Measurements from ENCODE around the gene HIVEP3.

Gene HIVEP3

DNA sequence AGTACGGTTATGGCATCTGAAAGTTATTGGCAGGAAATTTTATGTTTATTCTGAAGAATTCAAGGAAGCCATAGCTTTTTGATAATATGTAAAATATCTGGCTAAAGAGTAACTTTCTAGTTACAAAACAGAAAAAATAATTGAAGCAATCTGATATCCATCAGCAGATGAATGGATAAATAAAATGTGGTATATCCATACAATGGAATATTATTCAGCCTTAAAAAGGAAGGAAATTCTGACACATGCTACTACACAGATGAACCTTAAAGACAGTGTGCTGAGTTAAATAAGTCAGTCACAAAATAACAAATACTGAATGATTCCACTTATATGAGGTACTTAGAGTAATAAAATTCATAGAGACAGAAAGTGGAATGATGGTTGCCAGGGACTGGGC lies 25.0 kb upstream of the HIVEP3 start:
- TF ChIP-seq, protein P1, sequence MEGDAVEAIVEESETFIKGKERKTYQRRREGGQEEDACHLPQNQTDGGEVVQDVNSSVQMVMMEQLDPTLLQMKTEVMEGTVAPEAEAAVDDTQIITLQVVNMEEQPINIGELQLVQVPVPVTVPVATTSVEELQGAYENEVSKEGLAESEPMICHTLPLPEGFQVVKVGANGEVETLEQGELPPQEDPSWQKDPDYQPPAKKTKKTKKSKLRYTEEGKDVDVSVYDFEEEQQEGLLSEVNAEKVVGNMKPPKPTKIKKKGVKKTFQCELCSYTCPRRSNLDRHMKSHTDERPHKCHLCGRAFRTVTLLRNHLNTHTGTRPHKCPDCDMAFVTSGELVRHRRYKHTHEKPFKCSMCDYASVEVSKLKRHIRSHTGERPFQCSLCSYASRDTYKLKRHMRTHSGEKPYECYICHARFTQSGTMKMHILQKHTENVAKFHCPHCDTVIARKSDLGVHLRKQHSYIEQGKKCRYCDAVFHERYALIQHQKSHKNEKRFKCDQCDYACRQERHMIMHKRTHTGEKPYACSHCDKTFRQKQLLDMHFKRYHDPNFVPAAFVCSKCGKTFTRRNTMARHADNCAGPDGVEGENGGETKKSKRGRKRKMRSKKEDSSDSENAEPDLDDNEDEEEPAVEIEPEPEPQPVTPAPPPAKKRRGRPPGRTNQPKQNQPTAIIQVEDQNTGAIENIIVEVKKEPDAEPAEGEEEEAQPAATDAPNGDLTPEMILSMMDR (IDR thresholded peaks at IDR 0.05; ENCODE audit: unreplicated experiment in 3 of 3) = no peak
- Mint-ChIP-seq H3K27me3 (ENCODE audit: low read depth) (peaks cover 11% of the 10 kb centered on the region), H3K36me3 (ENCODE audit: low read depth) (no peaks in the 10 kb centered on the region), H3K4me1 (no peaks in the 10 kb centered on the region), H3K27ac (no peak overlapping the region), H3K4me3 (no peak overlapping the region), H3K9me3 (peaks cover 5% of the 10 kb centered on the region)

DNA sequence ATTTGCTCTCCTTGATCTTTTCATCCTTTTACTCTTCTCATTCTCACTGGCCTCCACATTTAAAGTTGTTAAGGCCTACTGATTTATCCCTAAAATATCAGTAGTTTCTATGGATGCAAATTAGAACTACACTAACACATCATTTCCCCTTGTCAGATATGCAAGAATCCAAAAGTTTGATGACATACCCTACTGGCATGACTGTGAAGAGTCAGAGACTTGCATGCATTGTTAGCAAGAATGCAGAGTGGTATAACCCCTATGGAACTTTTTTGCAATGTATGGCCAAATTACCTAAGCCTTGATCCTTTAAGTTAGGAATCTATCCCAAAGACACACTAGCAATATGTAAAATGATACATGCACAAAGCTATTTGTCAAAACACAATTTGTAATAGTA lies 23.6 kb upstream of the HIVEP3 start:
- Mint-ChIP-seq H3K4me1 (no peaks in the 10 kb centered on the region), H3K36me3 (ENCODE audit: low read depth) (no peaks in the 10 kb centered on the region), H3K4me3 (no peak overlapping the region), H3K9me3 (peaks cover 5% of the 10 kb centered on the region), H3K27ac (no peak overlapping the region), H3K27me3 (ENCODE audit: low read depth) (peaks cover 11% of the 10 kb centered on the region)
- TF ChIP-seq, protein P1 (IDR thresholded peaks at IDR 0.05; ENCODE audit: unreplicated experiment in 3 of 3) = no peak

DNA sequence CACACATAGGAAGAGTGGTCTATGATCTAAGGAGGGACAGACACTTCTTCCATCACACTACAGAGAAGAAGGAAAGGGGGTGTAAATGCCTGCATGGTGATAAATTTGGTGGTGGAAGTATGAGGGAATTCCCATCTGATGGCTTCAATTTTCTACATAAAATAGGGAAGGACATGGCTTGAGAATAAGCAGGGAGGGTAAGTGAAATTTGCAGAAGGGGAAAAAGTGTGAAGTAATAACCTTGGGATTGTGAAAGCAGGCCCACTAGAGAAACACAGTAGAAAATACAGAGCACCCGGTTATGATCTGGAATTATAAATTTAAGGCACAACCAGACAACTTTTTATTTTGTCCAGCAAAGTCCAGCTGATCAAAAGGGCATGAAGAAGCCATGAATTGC lies 22.7 kb upstream of the HIVEP3 start:
- H3K9me3 Mint-ChIP-seq = peaks cover 5% of the 10 kb centered on the region
- H3K4me1 Mint-ChIP-seq = no peaks in the 10 kb centered on the region
- H3K27ac Mint-ChIP-seq = no peak overlapping the region
- H3K4me3 Mint-ChIP-seq = no peak overlapping the region
- H3K36me3 Mint-ChIP-seq (ENCODE audit: low read depth) = no peaks in the 10 kb centered on the region
- TF ChIP-seq, protein P1 (IDR thresholded peaks at IDR 0.05; ENCODE audit: unreplicated experiment in 3 of 3) = no peak
- H3K27me3 Mint-ChIP-seq (ENCODE audit: low read depth) = peaks cover 11% of the 10 kb centered on the region

DNA sequence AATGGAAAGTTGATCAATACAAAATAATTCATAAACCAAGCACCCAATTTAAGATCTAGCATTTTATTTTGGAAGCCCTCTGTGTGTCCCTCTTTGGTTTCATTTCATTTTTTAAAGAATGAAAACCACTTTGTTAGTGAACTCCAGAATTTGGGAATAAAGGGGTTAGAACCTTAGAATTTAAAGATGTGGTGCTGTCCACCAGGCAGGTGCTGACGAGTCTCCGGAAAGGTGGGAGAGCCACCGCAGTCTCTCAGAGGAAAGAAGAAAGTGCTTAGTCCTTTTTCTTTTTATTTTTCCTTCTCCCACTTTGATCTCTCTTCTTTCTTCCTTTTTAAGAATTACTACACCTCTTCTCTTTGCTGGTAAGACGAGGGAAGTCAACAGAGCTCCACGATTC lies 20.5 kb upstream of the HIVEP3 start:
- Mint-ChIP-seq H3K4me3 (no peak overlapping the region), H3K36me3 (ENCODE audit: low read depth) (no peaks in the 10 kb centered on the region), H3K27ac (no peak overlapping the region), H3K4me1 (no peaks in the 10 kb centered on the region), H3K27me3 (ENCODE audit: low read depth) (peaks cover 6% of the 10 kb centered on the region), H3K9me3 (peaks cover 6% of the 10 kb centered on the region)
- TF ChIP-seq, protein P1 (IDR thresholded peaks at IDR 0.05; ENCODE audit: unreplicated experiment in 3 of 3) = no peak

DNA sequence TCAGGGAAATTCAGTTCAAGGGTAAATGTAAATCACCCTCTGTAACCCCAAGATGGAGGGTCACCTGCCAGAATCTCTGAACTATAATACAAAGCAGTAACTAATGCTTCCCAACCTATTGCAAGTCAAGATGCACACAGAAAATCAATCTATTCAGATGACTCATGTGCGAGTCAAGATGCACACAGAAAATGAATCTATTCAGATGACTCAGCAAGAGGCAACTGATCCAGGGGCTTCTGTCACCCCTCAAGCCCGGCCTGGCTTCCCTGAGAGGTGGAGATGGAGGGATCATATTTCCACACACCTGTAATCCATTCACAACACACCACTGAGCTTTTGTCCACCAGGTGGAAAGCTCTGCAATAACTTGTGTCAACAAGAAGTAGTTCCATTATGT lies 17.4 kb upstream of the HIVEP3 start:
- Mint-ChIP-seq H3K36me3 (ENCODE audit: low read depth) (no peaks in the 10 kb centered on the region), H3K9me3 (peaks cover 15% of the 10 kb centered on the region), H3K4me3 (no peak overlapping the region), H3K27me3 (ENCODE audit: low read depth) (peaks cover 19% of the 10 kb centered on the region), H3K27ac (no peak overlapping the region), H3K4me1 (no peaks in the 10 kb centered on the region)
- TF ChIP-seq, protein P1 (IDR thresholded peaks at IDR 0.05; ENCODE audit: unreplicated experiment in 3 of 3) = no peak

DNA sequence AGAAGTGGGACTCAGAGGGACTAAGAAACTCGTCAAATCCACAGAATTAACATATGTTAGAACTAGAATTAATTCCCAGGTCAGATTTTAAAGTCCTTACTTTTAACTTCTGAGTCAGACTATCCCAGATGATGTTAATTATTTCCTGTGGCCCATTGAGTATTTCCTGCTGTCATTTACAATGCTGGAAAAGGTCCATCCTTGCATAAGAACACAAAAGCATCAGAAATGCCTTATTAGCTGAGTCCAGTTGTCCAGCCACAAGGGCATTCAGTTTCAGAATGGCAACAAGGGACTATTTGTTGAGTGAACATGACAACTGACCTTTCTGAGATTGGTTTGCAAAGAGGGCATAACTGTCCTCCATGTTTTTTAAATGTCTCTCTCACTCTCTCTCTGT lies 16.5 kb upstream of the HIVEP3 start:
- no peak overlapping the region for H3K4me3 Mint-ChIP-seq
- H3K36me3 Mint-ChIP-seq (ENCODE audit: low read depth) = no peaks in the 10 kb centered on the region
- peaks cover 20% of the 10 kb centered on the region for H3K27me3 Mint-ChIP-seq (ENCODE audit: low read depth)
- peaks cover 15% of the 10 kb centered on the region for H3K9me3 Mint-ChIP-seq
- no peak overlapping the region for H3K27ac Mint-ChIP-seq
- TF ChIP-seq, protein P1 (IDR thresholded peaks at IDR 0.05; ENCODE audit: unreplicated experiment in 3 of 3) = no peak
- no peaks in the 10 kb centered on the region for H3K4me1 Mint-ChIP-seq

Measured in nephron (organoid).